Stimulated activated CD4-positive, alpha-beta T cell treated with anti-CD3 and anti-CD28 coated beads, Interleukin-15, amount 100 ng/mL, for 48 hours (primary cell): ENCODE measurements around the gene PPP3CA.
"Not testable (repeated sequence)": the region's sequence is repeated elsewhere in the genome, so short reads cannot be mapped to it uniquely, and the experiment has no call there.

Experiments used
- DNase-seq, 2 donors: peaks; one replicate each; pipeline ENCODE4 v3.0.0-alpha.2; 2020; ENCODE audit warnings: low read depth in 2 of 2

The PPP3CA gene

GRCh38 chr4:101211146-101211553 is 136.2 kb downstream of the PPP3CA start:
- DNase-seq: no peak

DNA sequence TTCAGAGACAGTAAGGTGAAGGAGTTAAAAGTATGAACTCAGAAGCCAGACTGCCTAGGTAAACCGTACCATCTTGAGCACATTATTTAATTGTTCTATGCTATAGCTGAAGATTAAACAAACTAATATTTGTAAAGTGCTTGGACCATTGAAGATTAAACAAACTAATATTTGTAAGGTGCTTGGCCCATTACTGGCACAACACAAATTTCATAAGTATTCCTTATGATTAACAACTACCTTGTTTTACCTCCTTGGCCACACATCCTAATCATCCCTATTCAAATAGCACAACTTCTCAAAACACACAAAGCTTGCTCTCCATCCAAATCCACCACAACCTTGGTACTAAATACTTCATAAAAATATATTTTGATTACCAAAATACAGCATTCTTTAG is 137.0 kb downstream of the PPP3CA start:
- no peak for DNase-seq

DNA sequence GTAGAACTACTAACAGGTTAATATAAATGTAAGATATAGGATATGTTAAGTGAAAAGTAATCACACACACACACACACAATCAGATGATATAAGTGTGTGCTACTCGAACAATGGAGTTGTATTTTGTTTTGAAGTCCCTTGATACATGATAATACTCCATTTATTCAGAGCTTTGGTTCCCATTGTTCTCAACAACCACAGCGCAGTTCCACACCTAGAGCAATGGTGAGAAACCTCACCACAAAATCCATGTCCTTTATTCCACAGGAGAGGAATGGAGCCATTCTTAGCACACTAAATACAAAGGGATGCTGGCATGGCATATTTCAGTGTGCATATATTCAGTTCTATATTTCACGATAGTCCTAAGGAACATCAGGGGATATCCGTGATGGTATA is 139.2 kb downstream of the PPP3CA start:
- no peak for DNase-seq

- peak; percentile 14 to 22 for DNase-seq
Observed at GRCh38 chr4:101205916-101206315, 141.4 kb downstream of the PPP3CA start.

DNA sequence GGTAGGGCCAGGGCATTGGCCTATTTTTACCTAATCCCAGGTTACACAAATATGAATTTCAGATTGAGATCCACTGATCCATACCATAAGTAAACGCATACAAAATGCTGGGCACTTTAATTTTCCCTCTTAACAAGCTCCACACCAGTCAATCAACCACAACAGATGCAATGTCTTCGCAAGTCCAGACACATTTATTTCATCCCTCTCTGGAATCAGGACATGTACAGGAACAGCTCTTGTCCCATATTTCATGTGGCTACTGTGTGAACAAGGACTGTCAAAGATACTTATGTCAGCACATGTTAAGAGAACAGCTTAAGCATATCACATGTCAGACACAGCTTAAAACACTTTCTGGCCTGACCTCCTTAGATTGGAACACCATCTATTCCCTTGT is 145.9 kb downstream of the PPP3CA start:
- DNase-seq: no peak

GRCh38 chr4:101200561-101200960 is 146.8 kb downstream of the PPP3CA start:
- no peak for DNase-seq

DNA sequence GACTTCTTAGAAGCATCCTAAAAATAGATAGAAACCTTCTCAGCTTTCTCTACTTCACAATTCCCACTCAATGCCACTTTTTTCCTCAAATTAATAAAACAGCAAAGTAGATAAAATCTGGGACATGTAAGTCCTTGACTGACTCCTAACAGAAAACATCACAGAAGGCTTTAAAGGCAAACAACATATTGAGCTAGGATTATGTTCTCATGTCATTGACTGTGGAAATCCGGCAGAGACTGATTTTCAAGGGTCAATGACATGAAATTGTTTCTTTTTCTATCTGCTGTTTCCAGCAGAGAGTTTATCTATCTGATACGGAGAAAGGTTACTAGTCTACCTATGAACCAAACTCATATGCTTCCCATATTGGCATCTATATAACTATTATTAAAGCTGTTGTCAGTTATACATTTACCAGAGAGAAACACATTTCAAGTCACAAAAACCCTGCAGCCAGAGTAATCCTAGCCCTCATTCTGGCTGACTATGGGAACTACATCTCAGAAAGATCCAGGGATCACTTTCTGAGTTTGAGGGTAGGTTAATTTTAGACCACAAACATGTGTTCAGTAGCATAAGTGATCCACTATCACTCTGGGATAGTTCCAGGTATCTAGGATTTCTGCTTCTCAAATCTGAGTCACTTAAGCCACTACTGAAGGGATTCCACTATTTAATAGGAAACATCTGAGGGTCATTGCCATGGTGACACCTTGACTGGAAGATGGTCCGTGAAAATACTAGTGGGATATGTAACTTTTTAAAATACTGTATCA is 147.6 kb downstream of the PPP3CA start:
- DNase-seq: no peak

DNA sequence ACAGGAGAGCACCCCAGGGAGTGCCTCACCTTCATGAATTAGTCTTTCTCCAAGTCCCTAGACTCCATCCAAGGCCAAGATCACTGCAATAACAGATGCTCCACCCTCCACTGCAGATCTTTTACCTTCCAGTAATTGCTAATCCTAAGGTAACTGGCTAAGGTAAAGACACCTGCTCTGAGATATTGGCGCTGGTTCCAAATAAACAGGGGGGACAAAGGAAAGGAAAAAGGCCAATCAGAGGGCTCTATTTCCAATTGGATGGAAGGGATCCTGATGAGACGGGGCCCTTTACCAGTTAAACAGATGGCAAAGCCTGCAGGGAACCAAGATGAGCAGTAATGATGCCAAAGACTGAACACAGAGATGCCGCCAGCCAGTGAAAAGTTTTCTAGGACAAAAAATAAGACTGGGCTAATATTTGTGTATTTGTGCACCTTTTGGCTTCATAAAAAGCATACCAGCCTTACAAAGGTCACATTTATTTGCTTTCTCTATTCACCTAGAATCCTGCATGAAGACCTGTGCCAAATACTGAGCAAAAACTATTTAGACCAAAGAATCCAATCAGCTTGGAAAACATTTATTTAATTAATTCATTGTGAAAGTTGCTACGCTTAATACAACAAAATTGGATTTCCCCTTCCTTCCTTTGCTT is 148.5 kb downstream of the PPP3CA start:
- DNase-seq: no peak

DNA sequence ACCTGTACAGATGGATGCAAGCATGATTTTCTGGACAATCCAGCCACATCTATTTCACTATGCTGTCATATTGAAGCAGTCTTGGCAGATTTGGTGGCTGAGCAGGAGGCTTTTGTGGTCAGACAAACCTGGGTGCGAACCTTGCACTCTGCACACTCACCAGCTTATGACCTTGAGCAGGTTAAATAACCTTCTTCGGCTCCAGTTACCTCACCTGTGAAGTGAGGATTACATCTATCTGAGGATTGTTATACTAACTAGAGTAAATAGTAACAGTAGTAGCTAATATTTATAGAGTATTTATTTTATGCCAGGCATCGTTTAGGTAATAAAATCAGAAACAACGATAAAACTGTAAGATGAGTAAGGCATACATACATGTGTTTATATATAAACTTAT is 150.0 kb downstream of the PPP3CA start:
- no peak for DNase-seq

DNA sequence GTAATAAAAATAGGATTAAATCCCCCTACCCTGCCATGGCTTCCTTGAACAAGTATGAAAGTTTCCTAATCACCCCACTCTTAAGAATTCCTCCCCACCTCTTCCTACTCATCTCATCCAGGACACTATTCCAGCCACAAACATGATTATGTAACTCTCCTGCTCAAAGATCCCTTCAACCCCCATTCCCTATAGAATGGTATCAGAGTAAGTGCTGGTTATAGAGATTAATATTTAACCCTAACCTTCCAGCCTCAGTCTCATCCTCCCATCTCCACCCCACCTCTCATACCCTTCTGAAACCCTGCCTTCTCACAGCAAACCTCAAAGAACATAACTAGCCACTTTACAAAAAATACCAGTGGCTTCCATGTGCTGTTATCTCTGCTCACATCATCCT is 155.1 kb downstream of the PPP3CA start:
- DNase-seq: no peak

DNA sequence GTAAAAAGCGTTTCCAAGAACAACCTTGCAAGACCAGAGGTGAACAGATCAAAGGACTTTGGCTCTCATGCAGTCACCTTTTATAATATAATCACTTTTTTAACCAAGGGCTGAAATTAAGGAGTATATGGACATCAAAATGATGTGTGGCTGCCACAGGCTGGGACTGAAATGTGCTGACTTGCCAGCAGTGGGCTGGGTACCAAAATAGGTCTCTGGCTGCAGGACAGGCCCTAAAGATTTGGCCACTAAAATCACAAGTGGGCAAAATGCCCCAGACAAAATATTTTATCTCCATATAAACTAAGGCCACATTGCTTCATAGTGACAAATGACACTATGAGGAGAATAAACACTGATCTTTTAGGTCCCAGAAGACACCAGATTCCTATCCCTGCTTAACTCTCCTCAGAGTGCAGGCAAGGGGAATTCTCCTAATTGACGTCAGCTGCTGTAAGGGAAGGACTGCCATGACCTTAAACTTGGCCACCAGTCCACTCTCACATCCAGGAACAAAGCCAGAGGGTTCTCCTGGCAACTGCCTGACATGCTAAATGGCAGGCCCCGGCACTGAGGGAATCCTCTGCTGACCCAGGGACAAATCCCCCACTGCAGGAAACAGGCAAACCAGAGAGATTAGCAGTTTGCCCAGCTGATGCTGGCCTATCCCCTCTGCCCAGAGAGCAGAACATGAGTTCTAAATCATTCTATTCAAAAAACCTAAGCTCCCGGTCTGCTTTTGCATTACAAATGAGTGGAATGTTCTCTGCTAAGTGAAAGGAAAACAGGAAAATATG is 155.8 kb downstream of the PPP3CA start:
- no peak for DNase-seq

GRCh38 chr4:101190751-101191150 is 156.6 kb downstream of the PPP3CA start:
- no peak for DNase-seq

DNA sequence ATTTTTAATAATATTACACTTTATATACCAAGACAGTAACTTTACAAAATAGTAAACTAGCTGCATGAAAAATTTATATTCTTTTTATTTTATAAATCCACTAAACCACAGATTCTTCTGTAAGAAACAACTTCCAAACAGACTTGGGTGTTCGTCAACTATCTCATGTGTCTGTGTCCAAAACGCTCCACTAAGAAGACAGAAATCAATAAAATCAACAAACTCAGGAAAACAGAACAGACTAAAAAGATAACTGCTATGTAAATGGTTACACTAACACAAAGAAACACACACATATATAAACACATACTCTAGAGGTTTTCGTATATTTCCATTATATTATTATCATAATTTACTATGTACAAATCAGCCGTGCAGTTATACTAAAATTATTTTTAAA is 158.4 kb downstream of the PPP3CA start:
- no peak for DNase-seq

DNA sequence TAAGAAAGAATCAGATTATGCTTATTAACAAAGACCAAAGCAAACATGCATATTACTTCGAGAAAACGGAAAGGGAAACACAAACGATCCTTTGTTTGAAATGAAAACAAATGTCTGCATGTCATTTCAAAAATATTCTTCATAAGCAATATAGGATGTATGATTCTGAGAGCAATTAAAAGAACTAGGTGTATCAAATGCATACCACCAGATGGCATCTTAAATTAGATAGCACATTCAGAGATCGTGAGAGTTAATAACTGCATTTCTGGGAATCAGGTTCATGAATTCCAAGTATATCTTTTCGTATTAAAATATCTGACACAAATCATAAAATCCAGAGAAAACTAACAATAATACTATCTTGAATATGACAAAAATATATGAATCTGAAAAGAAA is 159.5 kb downstream of the PPP3CA start:
- no peak for DNase-seq

DNA sequence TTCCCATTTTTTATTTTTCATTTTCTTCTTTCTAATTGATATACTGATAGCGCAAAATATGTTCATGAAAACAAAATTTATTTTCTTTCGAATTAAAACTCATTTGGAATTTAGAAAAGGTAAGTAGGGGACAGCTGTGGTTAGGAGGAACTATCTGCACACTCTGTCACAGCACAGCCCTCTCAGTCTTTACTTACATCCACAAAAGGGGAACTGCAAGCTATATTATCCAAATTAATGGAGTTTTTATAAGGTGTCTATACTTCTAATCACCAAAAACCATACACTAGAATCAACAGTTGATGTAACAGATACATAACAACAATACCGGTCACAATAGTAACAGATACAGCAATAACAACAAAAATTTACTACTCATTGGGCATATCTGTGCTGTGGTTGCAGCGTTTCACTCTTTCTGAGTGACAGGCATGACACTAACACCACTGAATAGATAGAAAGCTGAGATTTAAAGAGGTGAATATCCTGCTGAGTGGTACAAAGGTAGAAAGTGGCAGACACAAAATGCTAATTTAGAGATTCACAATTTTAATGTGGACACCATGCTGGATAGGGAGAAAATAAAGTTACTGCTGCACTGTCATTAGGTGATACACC is 160.7 kb downstream of the PPP3CA start:
- no peak for DNase-seq

- no peak for DNase-seq
Observed at GRCh38 chr4:101184668-101185067, 162.7 kb downstream of the PPP3CA start.

DNA sequence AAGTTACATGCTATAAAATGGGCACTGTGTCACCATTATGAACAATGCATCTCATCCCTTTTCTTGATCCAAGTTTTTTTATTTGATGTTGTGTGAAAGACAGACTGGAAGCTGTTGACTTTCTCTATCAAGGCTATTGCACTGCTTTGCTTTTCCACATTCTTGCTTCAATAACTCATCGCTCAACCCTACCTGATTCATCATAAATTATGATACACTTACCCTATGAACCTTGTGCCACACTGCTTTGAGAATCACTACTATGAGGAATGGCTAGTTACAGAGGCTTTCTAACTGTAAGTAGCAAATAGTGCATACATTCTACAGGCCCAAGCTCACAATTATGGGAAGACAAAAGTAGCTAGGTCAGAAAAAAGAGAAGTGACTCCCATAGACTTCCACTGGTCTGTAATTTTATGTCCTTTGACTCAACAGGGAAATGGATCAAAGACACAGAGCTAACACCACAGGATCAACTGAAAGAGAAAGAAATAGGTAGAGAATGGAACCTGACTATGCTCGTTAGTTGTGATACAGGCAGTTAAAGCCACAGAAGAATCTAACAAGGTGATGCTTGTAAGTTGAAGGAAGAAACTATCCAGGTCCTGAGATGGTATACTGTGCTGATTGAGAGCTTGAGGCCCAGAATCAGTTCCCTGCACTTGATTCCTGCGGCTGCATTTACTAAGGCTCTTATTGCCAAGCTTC is 163.5 kb downstream of the PPP3CA start:
- no peak for DNase-seq

DNA sequence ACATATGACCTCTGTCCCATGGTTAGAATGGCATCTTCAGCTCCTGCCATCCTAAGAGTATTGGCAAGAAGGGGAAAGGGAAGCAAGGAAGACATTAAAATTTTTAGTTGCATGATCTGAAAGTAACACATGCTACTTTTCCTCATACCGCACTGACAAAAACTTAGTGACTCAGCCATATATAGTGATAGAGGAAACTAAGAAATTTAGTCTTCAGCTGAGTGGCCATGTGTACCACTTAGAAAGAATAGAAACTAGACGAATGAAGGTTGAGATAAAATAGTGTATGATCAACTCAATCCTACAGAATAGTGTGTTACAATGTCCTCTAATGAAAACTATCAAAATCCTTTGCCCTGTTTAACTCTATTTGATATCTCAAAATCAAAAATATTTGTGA is 164.1 kb downstream of the PPP3CA start:
- no peak for DNase-seq

DNA sequence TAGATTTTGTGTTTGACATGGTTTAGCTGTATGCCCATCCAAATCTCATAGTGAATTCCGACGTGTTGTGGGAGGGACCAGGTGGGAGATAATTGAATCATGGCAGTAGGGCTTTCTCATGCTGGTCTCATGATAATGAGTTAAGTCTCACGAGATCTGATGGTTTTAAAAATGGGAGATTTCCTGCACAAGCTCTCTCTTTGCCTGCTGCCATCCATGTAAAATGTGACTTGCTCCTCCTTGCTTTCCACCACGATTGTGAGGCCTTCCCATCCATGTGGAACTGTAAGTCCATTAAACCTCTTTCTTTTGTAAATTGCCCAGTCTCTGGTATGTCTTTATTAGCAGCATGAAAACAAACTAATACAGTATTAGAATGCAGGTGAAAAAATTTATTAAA is 164.6 kb downstream of the PPP3CA start:
- DNase-seq: not testable (repeated sequence)

DNA sequence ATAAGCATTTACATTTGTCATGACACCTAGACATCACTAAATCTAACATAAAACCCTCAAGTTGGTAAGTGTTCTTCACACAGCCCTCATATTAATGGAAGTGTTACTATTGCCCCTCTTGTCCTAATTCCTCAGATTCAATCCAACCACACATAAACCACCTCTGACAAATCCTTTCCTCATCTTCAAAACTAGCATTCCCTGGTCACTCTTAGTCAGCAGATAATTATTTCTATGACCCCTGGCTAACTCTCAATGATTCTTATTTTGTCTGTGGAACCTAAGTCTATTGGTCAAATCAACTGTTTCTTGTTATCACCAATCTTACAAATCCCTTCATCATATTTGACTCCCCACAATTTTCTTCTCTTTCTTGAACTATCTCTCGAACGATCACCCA is 168.6 kb downstream of the PPP3CA start:
- no peak for DNase-seq

DNA sequence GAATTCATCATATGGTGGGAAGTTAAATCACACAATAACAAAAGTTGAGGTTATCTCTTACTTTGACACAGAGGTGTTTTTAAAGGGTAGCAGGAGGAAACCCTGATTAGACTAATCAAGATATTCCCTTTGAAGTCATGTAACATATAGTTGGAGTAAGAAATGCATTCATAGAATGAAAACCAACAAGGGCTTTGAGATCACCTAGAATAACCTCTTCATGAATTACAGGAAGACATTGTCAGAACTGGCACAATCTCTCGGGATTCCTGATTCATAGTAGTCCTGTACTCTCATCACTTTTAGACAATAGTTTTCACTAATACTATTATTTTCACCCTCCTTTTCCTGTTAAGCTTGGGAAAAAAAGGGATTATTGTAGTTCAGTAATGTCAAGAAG is 170.2 kb downstream of the PPP3CA start:
- DNase-seq: no peak
